DND-41 (cell line): Measurements from ENCODE around the gene DEFB132.

ENCODE experiments used
- ATAC-seq: fragments of 200-7000 bp; cut with Tn5 transposase; 3 replicates; pipeline ENCODE4 v1.9.1; 2021; ENCODE audit warnings: low read depth; ENCODE audit not compliant: insufficient read depth
- DNase-seq: peaks from one replicate; pipeline ENCODE4 v3.0.0-alpha.2; 2020
- H2AFZ ChIP-seq: 2 replicates; pipeline ENCODE4 v1.6.0; 2012; ENCODE audit warnings: low read depth, low read length
- H3K27ac ChIP-seq: 2 replicates; pipeline ENCODE4 v1.5.1; 2012; ENCODE audit warnings: low read length, inconsistent platforms
- H3K27me3 ChIP-seq: fragments of 200-600 bp; sonication (generic); 2 replicates; pipeline ENCODE4 v1.6.0; 2012; ENCODE audit warnings: low read length, mild to moderate bottlenecking, inconsistent platforms; ENCODE audit not compliant: insufficient read depth, poor library complexity
- H3K36me3 ChIP-seq: 2 replicates; pipeline ENCODE4 v1.5.1; 2012; ENCODE audit warnings: low read length, inconsistent platforms; ENCODE audit not compliant: insufficient read depth
- H3K4me1 ChIP-seq: 2 replicates; pipeline ENCODE4 v1.5.1; 2012; ENCODE audit warnings: mild to moderate bottlenecking, low read length; ENCODE audit not compliant: insufficient read depth
- H3K4me2 ChIP-seq: 2 replicates; pipeline ENCODE4 v1.6.0; 2012; ENCODE audit warnings: mild to moderate bottlenecking, moderate library complexity, low read length, inconsistent platforms; ENCODE audit not compliant: insufficient read depth
- H3K4me3 ChIP-seq, 2 experiments: fragments of 200-600 bp in 1 of 2; shearing (Covaris generic) in 1 of 2; 2 replicates each; pipeline ENCODE4 v1.5.1; 2012 to 2016; ENCODE audit warnings: inconsistent platforms in 2 of 2, low read length in 2 of 2, mild to moderate bottlenecking in 2 of 2, low read depth in 1 of 2, moderate library complexity in 1 of 2
- H3K79me2 ChIP-seq: 2 replicates; pipeline ENCODE4 v1.6.0; 2012; ENCODE audit warnings: low read length, inconsistent platforms; ENCODE audit not compliant: insufficient read depth
- H3K9ac ChIP-seq: 2 replicates; pipeline ENCODE4 v1.6.0; 2012; ENCODE audit warnings: low read depth, mild to moderate bottlenecking, inconsistent platforms, low read length, moderate library complexity
- H3K9me3 ChIP-seq: 2 replicates; pipeline ENCODE4 v1.5.1; 2012; ENCODE audit warnings: low read length, moderate library complexity, mild to moderate bottlenecking, inconsistent platforms; ENCODE audit not compliant: insufficient read depth, severe bottlenecking
- H4K20me1 ChIP-seq: 2 replicates; pipeline ENCODE4 v1.6.0; 2012; ENCODE audit warnings: low read length; ENCODE audit not compliant: insufficient read depth
- EZH2 ChIP-seq: IDR thresholded peaks from 3 replicates; pipeline ENCODE4 v1.6.1; 2012; ENCODE audit warnings: borderline replicate concordance, low read depth, mild to moderate bottlenecking, moderate library complexity, low read length, inconsistent platforms; ENCODE audit not compliant: severe bottlenecking
- TF ChIP-seq, protein P1 (sequence below): IDR thresholded peaks from 2 replicates; pipeline ENCODE4 v1.5.1; 2012; ENCODE audit warnings: borderline replicate concordance, low read length, moderate library complexity, mild to moderate bottlenecking; ENCODE audit not compliant: poor library complexity, severe bottlenecking; ENCODE audit errors: extremely low read depth

The DEFB132 gene

DNA sequence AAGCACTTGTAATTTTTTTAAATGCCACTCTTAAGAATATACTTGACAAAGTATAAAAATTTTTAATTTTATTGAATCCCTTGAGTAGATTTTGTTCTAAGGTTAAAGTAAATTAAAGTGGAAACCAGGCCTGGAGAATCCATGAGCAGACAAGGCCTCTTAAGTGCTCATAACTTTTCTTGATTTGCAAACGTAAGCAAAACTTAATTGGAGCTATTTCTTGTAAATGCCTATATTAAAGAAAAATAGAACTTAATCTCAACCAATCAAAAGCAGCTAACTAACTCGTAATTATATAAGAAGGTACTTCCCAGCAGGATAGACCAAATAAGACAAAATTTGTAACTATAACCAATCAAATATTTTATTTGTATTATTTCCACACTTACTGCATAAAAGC is 43.1 kb upstream of the DEFB132 start:
- H3K4me3 ChIP-seq = no peak overlapping the region
- no peak overlapping the region for H3K27ac ChIP-seq
- H3K4me2 ChIP-seq = no peak overlapping the region
- ATAC-seq (no peak), DNase-seq (no peak)
- H2AFZ ChIP-seq = no peak overlapping the region
- no peaks in the 10 kb centered on the region for H4K20me1 ChIP-seq
- H3K4me1 ChIP-seq = no peaks in the 10 kb centered on the region
- peaks cover 32% of the 10 kb centered on the region for H3K27me3 ChIP-seq
- H3K79me2 ChIP-seq = no peaks in the 10 kb centered on the region
- no peaks in the 10 kb centered on the region for H3K9me3 ChIP-seq
- H3K9ac ChIP-seq = no peak overlapping the region
- TF ChIP-seq, protein P1, sequence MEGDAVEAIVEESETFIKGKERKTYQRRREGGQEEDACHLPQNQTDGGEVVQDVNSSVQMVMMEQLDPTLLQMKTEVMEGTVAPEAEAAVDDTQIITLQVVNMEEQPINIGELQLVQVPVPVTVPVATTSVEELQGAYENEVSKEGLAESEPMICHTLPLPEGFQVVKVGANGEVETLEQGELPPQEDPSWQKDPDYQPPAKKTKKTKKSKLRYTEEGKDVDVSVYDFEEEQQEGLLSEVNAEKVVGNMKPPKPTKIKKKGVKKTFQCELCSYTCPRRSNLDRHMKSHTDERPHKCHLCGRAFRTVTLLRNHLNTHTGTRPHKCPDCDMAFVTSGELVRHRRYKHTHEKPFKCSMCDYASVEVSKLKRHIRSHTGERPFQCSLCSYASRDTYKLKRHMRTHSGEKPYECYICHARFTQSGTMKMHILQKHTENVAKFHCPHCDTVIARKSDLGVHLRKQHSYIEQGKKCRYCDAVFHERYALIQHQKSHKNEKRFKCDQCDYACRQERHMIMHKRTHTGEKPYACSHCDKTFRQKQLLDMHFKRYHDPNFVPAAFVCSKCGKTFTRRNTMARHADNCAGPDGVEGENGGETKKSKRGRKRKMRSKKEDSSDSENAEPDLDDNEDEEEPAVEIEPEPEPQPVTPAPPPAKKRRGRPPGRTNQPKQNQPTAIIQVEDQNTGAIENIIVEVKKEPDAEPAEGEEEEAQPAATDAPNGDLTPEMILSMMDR = no peak
- no peak for TF ChIP-seq EZH2
- H3K36me3 ChIP-seq = no peaks in the 10 kb centered on the region

DNA sequence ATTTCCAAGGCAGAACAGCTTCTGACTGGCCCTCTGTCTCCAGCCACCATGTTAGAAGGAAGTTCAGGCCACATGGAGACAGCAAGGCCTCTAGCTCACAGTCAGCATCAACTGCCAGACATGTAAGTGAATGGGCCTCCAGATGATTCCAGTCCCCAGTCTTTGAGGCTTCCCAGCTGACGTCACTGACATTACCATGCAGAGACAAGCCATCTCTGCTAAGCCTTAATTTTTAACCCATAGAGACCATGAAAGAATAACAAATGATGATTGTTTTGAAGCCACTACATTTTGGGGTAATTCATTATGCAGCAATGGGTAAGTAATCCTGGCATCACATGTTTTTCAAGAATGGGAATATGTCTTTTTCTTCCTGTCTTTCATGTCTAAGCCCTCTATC is 41.7 kb upstream of the DEFB132 start:
- DNase-seq (no peak), ATAC-seq (no peak)
- no peaks in the 10 kb centered on the region for H3K79me2 ChIP-seq
- no peaks in the 10 kb centered on the region for H3K4me1 ChIP-seq
- H2AFZ ChIP-seq = no peak overlapping the region
- no peaks in the 10 kb centered on the region for H4K20me1 ChIP-seq
- no peak overlapping the region for H3K27ac ChIP-seq
- no peak overlapping the region for H3K4me2 ChIP-seq
- H3K36me3 ChIP-seq = no peaks in the 10 kb centered on the region
- no peak overlapping the region for H3K4me3 ChIP-seq
- H3K9me3 ChIP-seq = no peaks in the 10 kb centered on the region
- TF ChIP-seq, protein P1 = no peak
- no peak for TF ChIP-seq EZH2
- no peak overlapping the region for H3K9ac ChIP-seq
- H3K27me3 ChIP-seq = peaks cover 34% of the 10 kb centered on the region

DNA sequence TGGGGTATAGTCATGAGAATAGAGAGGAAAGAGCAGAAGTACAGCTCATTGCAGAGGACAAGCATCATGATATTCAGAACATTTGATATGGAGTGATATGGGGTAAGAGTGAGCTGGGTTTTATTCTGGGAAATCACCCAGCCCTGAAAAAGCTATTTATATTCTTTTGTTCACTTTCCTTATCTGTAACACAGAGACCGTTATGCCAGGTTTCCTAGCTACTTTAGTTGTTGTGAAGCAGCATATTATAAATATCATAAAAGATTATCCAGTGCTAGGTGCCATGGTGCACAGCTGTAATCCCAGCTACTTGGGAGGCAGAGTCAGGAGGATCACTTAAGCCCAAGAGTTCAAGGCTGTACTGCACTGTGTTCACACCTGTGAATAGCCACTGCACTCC is 40.3 kb upstream of the DEFB132 start:
- no peak for ATAC-seq
- no peak overlapping the region for H3K4me2 ChIP-seq
- no peak for TF ChIP-seq EZH2
- TF ChIP-seq, protein P1 = no peak

More for the DNA sequence above, 40.3 kb upstream of the DEFB132 start:
- no peaks in the 10 kb centered on the region for H4K20me1 ChIP-seq
- no peak overlapping the region for H3K4me3 ChIP-seq
- no peak overlapping the region for H3K9ac ChIP-seq
- H3K27ac ChIP-seq = no peak overlapping the region
- no peaks in the 10 kb centered on the region for H3K9me3 ChIP-seq
- no peaks in the 10 kb centered on the region for H3K4me1 ChIP-seq
- no peak for DNase-seq
- no peak overlapping the region for H2AFZ ChIP-seq
- peaks cover 23% of the 10 kb centered on the region for H3K27me3 ChIP-seq
- no peaks in the 10 kb centered on the region for H3K36me3 ChIP-seq
- no peaks in the 10 kb centered on the region for H3K79me2 ChIP-seq
